Raji (cell line): ENCODE results near the gene SLC38A1.

Experiments used
- POLR2A ChIP-seq: IDR thresholded peaks from 2 replicates; pipeline ENCODE4 v1.6.1; 2011; ENCODE audit warnings: low read depth, low read length, control low read depth; ENCODE audit not compliant: insufficient read depth

Gene SLC38A1

DNA sequence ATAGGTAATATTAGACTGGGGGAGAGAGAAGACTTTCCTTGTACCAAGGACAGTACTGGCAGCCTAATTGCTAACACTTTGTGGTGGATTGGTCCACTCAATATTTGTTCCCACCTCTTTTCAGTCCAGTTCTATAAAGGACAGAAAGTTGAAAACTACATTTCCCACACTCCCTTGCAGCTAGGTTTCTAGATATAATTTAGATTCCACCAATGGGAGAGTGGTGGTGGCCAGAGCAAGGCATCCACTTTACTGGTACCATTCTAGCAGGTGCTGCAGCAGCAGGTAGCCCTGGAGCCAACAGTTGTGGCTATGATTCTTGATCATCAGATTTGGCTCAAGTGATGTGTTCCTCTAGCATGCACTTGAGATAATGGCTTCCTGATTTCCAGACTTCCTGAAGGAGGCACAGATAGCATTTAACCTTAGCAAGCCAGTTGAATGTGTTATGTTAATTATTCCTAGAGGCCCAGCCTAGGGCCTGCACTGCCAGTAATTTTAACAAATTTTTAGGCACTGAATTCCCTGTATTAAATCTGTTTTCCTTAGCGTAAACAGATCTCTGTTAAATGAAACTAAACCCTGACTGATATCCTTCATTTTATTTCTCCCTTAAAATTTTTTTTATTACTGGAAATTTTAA lies 24.4 kb downstream of the SLC38A1 start:
- no peak for TF ChIP-seq POLR2A

GRCh38 chr12:46242569-46242968 lies 26.3 kb downstream of the SLC38A1 start:
- TF ChIP-seq POLR2A, result no peak

GRCh38 chr12:46240436-46240835 lies 28.4 kb downstream of the SLC38A1 start:
- TF ChIP-seq POLR2A, result no peak

GRCh38 chr12:46238821-46239220 lies 30.0 kb downstream of the SLC38A1 start:
- TF ChIP-seq POLR2A, result no peak

DNA sequence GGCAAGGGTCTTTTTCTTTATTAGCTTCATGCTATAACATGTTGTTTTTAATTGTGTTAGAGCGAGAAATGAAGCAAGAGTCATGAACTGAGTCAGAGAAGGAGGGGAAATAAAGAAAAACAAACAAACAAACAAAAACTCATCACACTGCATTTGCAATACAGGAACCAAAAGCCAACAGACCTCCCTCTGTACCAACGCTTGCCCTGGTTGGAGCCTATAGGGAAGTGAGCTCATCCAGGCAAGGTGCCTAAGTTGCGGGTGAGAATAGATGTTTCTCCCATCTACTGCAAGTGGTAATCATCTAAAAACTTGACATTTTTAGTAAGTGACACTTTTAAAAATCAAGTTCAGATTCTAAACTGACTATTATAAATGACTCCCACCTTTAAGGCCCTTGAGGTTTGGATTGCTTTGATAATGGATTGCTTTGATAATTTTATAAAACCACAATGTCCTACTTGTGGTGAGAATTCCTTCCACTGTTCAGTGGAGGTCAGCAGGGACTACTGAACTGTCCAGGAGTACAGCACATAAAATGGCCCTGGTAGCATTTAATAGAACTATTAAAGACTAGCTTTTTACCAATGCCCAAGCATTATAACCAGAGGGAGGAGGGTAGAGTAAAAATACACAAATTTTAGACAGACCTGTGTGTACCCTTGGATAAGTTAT lies 31.3 kb downstream of the SLC38A1 start:
- TF ChIP-seq POLR2A, result no peak

GRCh38 chr12:46234000-46234399 lies 34.8 kb downstream of the SLC38A1 start:
- no peak for TF ChIP-seq POLR2A

- no peak for TF ChIP-seq POLR2A
Measured at GRCh38 chr12:46233423-46233822, 35.4 kb downstream of the SLC38A1 start.

DNA sequence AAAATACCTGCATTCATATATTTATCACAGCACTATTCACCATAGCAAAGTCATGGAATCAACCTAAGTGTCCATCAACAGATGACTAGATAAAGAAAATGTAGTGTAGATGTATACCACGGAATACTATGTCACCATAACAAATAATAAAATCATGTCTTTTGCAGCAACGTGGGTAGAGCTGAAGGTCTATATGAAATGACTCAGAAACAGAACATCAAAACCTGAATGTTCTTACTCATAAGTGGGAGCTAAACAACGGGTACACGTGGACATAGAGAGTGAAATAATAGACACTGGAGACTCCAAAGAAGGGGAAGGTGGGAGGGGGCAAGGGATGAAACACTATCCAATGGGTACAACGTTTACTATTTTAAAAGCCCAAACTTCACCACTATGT lies 37.9 kb downstream of the SLC38A1 start:
- no peak for TF ChIP-seq POLR2A

DNA sequence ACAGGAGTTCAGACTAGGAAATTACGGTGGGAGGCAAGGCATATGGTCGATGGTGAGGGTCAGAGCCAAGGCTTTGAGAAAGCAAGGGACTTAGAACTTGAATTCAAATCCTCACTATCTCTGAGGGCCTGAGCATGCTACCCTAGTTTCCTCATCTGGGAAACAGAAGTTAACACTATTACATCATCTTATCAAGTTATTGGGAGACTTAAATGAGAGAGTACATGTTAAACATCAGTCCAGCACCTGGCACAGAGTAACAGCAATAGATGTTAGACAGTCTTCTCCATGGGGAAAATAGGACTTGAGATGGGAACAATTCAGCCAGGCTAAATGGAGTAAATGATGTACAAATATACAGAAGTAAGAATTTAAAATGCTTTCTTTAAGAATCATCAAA lies 38.5 kb downstream of the SLC38A1 start:
- no peak for TF ChIP-seq POLR2A

DNA sequence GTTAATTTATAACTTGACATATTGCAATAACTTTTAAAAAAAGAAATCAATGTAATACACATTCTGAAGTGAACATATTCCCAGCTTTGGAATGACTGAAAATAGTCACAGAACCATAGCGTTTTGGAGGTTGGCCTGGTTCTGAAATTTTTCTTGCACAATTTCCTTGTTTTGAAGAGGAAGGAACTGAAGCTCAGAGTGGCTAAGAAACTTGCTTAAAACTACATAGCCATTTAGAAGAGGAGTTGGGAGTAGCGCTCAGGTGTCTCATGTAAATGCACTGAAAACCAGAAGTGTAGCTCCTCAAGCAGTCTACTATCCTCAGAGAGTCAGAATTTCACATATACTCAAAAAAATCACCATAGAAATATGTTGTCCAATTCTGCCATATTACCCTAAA lies 41.2 kb downstream of the SLC38A1 start:
- no peak for TF ChIP-seq POLR2A

DNA sequence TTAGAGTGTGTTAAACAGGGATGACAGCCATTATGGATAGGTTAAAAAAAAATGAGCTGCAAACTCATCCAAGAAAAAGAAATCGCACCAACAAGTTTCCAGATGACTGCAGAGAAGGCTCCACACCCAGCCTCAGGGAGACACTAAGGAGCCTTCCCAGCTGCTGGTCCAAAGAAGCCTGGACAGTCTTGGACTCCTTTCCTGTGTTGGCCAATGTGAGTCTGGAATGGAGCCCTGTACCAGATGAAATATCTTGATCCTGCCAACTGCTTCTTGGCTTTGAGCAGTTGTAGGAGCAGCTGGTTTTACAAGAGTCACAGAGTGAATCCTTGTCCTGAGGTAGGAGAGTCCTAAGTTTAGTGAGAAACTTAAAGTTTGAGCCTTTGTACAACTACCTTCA lies 44.5 kb downstream of the SLC38A1 start:
- no peak for TF ChIP-seq POLR2A

GRCh38 chr12:46223047-46223446 lies 45.8 kb downstream of the SLC38A1 start:
- TF ChIP-seq POLR2A, result no peak

DNA sequence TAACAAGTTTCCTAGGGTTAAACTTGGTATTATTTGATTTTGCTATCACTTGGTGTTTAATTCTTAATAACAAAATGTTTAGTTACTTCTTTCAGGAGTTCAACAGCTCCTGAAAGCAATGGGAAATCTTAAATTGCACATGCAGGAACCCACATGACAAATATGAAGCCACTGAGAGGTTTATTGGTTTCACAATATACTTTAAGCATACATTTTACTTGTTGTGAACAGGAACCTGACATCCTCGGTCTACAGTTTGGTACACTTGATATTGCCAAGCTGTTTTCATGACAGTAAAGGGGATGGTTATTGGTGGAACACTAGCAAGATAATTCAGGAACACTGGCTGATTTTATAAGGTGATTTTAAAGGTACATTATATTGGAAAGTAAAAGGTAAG lies 46.2 kb downstream of the SLC38A1 start:
- no peak for TF ChIP-seq POLR2A

DNA sequence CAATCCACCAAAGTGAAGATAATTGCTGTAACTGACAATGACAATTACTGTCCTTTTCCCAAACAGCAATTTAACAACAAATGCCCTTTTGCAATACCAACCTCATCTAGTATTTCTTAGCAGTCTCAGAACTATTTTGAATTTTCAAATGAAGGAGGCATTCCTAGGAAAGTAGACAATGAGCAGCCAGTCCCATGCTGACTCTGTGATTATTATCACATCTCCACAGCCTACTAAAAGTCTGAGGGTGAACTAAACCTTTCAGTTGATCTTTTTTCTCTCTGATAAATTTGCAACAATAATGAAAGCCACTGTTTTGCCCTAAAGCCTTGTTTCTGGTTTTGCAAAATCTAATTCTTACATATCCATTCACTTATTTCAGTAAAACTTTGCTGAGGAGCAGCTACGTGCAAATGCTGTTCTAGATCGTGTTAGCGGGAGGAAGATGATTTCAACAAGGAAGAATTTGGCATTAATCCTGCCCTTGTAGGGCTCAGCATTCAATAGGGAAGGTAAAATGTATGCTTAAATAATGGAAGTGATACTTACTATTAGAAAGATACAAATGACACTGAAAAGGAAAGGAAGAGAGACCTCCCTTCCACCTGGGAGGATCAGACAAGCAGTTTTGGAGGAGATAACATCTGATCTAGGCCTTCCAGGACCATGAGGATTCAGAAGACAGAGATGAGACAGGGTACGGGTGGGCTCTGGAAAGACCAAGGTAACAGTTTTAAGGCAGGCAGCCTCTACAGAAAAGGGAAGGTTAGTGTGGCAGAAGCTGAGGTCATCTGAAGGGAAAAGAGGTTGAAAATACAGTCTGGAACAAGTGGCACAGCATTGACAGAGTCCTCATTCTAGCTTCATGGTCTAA lies 47.4 kb downstream of the SLC38A1 start:
- no peak for TF ChIP-seq POLR2A

DNA sequence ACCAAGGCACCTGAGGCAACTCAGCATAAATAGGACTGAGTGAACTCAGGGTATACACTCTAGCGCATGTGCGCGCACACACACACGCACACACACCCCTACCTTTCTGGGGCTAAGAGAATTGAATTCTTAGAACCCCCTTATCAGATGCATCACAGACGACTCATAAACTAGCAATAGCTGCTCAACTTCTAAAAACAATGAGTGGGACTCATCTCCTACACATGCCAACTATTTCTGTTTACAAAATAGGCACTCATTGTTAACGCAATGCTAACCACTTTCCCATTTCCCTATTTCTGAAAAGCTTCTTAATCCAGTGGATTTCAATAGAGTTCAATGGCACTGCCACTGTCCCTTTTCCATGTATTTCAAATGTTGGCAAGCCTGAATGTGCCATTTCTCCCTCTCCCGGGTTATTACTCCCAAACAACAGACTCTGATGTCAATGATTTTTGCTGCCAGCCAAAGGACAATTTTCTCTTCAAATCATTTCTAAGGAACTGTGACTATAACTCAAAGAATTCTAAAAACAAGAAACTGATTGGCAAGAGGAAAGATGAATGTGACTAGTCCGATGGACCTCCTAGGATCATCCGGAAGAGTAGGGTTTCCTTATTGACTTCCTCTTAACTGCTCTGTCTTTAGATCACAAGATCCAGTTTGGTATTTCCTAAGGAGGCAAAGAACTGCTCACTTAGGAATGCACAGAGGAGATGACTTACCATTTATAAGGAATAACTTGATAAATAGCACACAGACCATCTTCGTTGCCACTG lies 48.8 kb downstream of the SLC38A1 start:
- TF ChIP-seq POLR2A, result no peak
